ENCODE results near the gene GBP1.
"Not testable (repeated sequence)": the region's sequence is repeated elsewhere in the genome, so short reads cannot be mapped to it uniquely, and the experiment has no call there.

Gene GBP1

GRCh38 chr1:89065079-89065868 lies at the start of gene GBP1:
Gene GBP1, minus strand, starts transcription at chr1:89065208. Its CDS starts 1,974 bp downstream, at chr1:89063234.
- DNase-seq (ENCODE audit: low spot score) = peak; percentile 56

GRCh38 chr1:89114662-89115061 lies 49.7 kb upstream of the GBP1 start:
- DNase-seq (ENCODE audit: low spot score) = no peak

GRCh38 chr1:89112871-89113613 lies 48.0 kb upstream of the GBP1 start:
- no peak for DNase-seq (ENCODE audit: low spot score)

- DNase-seq (ENCODE audit: low spot score) = no peak
Observed at GRCh38 chr1:89104687-89105086, 39.7 kb upstream of the GBP1 start.

- DNase-seq (ENCODE audit: low spot score) = no peak
Observed at GRCh38 chr1:89104147-89104546, 39.1 kb upstream of the GBP1 start.

- no peak for DNase-seq (ENCODE audit: low spot score)
Observed at GRCh38 chr1:89102021-89102420, 37.0 kb upstream of the GBP1 start.

GRCh38 chr1:89100412-89100811 lies 35.4 kb upstream of the GBP1 start:
- no peak for DNase-seq (ENCODE audit: low spot score)

- DNase-seq (ENCODE audit: low spot score) = no peak
Observed at GRCh38 chr1:89098857-89099256, 33.8 kb upstream of the GBP1 start.

- DNase-seq (ENCODE audit: low spot score) = no peak
Observed at GRCh38 chr1:89095737-89096136, 30.7 kb upstream of the GBP1 start.

- no peak for DNase-seq (ENCODE audit: low spot score)
Observed at GRCh38 chr1:89089962-89090361, 25.0 kb upstream of the GBP1 start.

- DNase-seq (ENCODE audit: low spot score) = no peak
Observed at GRCh38 chr1:89088572-89088971, 23.6 kb upstream of the GBP1 start.

GRCh38 chr1:89087241-89087640 lies 22.2 kb upstream of the GBP1 start:
- DNase-seq (ENCODE audit: low spot score) = no peak

GRCh38 chr1:89085781-89086180 lies 20.8 kb upstream of the GBP1 start:
- no peak for DNase-seq (ENCODE audit: low spot score)

GRCh38 chr1:89081005-89081404 lies 16.0 kb upstream of the GBP1 start:
- no peak for DNase-seq (ENCODE audit: low spot score)

GRCh38 chr1:89080068-89080467 lies 15.1 kb upstream of the GBP1 start:
- not testable (repeated sequence) for DNase-seq (ENCODE audit: low spot score)

GRCh38 chr1:89072466-89073065 lies 7.6 kb upstream of the GBP1 start:
- not testable (repeated sequence) for DNase-seq (ENCODE audit: low spot score)

- no peak for DNase-seq (ENCODE audit: low spot score)
Observed at GRCh38 chr1:89070509-89070908, 5.5 kb upstream of the GBP1 start.

GRCh38 chr1:89069951-89070350 lies 4.9 kb upstream of the GBP1 start:
- no peak for DNase-seq (ENCODE audit: low spot score)

- DNase-seq (ENCODE audit: low spot score) = peak; percentile 67
Observed at GRCh38 chr1:89068291-89068690, 3.3 kb upstream of the GBP1 start.

GRCh38 chr1:89064632-89065031 lies 376 bp downstream of the GBP1 start:
- no peak for DNase-seq (ENCODE audit: low spot score)

- DNase-seq (ENCODE audit: low spot score) = no peak
Observed at GRCh38 chr1:89063094-89063493, 1.9 kb downstream of the GBP1 start.

- no peak for DNase-seq (ENCODE audit: low spot score)
Observed at GRCh38 chr1:89060091-89060490, 4.9 kb downstream of the GBP1 start.

GRCh38 chr1:89051955-89052312 lies 13.1 kb downstream of the GBP1 start:
- DNase-seq (ENCODE audit: low spot score) = no peak

All from AG08395 (cell line).